ENCODE data around the gene FBL.

The FBL gene

GRCh38 chr19:39788244-39788643 lies 57.9 kb downstream of the FBL start:
- Histone ChIP-seq H3K27me3 (ENCODE audit: control insufficient read depth in 1 of 2, insufficient read depth in 2 of 2, low read length in 2 of 2) (peaks cover 0 to 15% of the 10 kb centered on the region in 2 donors), H3K36me3 (ENCODE audit: control insufficient read depth in 2 of 2, insufficient read depth in 2 of 2, low read length in 2 of 2) (no peaks in the 10 kb centered on the region), H3K4me1 (ENCODE audit: control insufficient read depth, insufficient read depth, low read length) (no peaks in the 10 kb centered on the region), H3K4me3 (ENCODE audit: low read length in 2 of 2) (no peak overlapping the region), H3K9me3 (ENCODE audit: control insufficient read depth in 2 of 2, low read length in 2 of 2) (peaks cover 3 to 8% of the 10 kb centered on the region in 2 donors), H3K9ac (ENCODE audit: low read length in 2 of 2) (no peak overlapping the region), H3K27ac (ENCODE audit: low read length) (no peak overlapping the region)

Measured in stomach smooth muscle (tissue), 2 donors.